HG02588 (cell line): Measurements from ENCODE around the gene NAP1L2.
"Not testable (repeated sequence)": the region's sequence is repeated elsewhere in the genome, so short reads cannot be mapped to it uniquely, and the experiment has no call there.

Source experiments
- ATAC-seq: cut with Tn5 transposase; IDR thresholded peaks from one replicate; pipeline ENCODE4 v1.9.1; 2021; ENCODE audit warnings: mild to moderate bottlenecking, moderate library complexity; ENCODE audit not compliant: unreplicated experiment

NAP1L2 gene, protein sequence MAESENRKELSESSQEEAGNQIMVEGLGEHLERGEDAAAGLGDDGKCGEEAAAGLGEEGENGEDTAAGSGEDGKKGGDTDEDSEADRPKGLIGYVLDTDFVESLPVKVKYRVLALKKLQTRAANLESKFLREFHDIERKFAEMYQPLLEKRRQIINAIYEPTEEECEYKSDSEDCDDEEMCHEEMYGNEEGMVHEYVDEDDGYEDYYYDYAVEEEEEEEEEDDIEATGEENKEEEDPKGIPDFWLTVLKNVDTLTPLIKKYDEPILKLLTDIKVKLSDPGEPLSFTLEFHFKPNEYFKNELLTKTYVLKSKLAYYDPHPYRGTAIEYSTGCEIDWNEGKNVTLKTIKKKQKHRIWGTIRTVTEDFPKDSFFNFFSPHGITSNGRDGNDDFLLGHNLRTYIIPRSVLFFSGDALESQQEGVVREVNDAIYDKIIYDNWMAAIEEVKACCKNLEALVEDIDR

GRCh38 chrX:73214426-73215094 lies at the start of gene NAP1L2:
Gene NAP1L2 (minus strand): TSS chrX:73214851. CDS start chrX:73214492, 359 bp downstream.
- ATAC-seq, result peak; percentile 93

GRCh38 chrX:73262991-73263390 lies 48.3 kb upstream of the NAP1L2 start:
- no peak for ATAC-seq

DNA sequence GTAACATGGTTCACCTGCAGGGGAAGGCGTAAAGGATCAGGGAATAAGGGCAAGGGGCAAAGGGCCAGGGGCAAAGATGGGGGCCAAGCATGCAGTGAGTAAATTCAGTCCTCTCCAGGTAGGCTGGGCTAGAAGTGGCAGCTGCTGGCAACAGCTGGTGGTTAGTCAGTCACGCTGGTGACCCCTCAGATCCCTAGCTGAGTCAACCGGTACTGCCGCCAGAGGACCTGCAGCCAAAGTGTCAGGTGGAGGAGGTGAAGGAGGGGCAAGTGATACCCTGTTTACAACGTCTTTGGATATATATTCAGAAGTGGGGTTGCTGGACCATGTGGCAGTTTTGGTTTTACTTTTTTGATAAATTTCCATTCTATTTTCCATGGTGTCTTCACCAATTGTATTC lies 24.6 kb upstream of the NAP1L2 start:
- ATAC-seq, result no peak

- no peak for ATAC-seq
Observed at GRCh38 chrX:73217621-73218020, 3.0 kb upstream of the NAP1L2 start.

DNA sequence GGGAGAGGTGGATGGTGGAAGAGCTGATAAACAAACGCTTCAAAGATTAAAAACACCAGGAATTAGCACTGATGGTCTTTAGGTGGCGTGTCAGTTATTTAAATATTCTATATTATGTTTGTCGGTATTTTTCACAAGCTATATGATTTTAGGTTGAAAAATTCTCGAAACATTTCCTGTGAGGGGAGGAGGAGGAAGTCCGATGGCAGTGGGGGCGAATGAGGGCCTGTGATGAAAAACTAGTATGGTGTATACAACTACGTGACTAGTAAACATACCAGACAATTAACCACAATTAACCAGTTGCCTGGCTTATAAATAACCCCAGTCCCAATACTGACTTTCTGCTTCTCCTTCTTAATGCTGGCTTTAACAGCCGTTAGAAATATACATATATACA lies 595 bp upstream of the NAP1L2 start:
- ATAC-seq, result peak; percentile 9

GRCh38 chrX:73213734-73214425 lies 771 bp downstream of the NAP1L2 start:
- ATAC-seq, result no peak

GRCh38 chrX:73206366-73206765 lies 8.3 kb downstream of the NAP1L2 start:
- no peak for ATAC-seq

- no peak for ATAC-seq
Observed at GRCh38 chrX:73182502-73183114, 32.0 kb downstream of the NAP1L2 start.

GRCh38 chrX:73168945-73169344 lies 45.7 kb downstream of the NAP1L2 start:
- not testable (repeated sequence) for ATAC-seq
